A204.1 (cell line): ENCODE measurements around the gene UNKL.

Experiments
- FAIRE-seq: peaks from 2 replicates; lab custom pipeline; 2012; peaks lifted over from hg19 to GRCh38; lab: Jason Lieb, UNC

Gene UNKL

GRCh38 chr16:1323296-1324239, 90.9 kb downstream of the UNKL start:
- FAIRE-seq = no peak

GRCh38 chr16:1322407-1322806, 92.1 kb downstream of the UNKL start:
- no peak for FAIRE-seq

- no peak for FAIRE-seq
Observed at GRCh38 chr16:1320658-1321240, 93.8 kb downstream of the UNKL start.

GRCh38 chr16:1320097-1320496, 94.4 kb downstream of the UNKL start:
- no peak for FAIRE-seq

GRCh38 chr16:1319041-1319440, 95.5 kb downstream of the UNKL start:
- no peak for FAIRE-seq

GRCh38 chr16:1318268-1318545, 96.3 kb downstream of the UNKL start:
- no peak for FAIRE-seq

GRCh38 chr16:1317479-1318267, 96.8 kb downstream of the UNKL start:
- FAIRE-seq = no peak

GRCh38 chr16:1316033-1316405, 98.5 kb downstream of the UNKL start:
- FAIRE-seq = no peak

GRCh38 chr16:1315081-1316032, 99.1 kb downstream of the UNKL start:
- no peak for FAIRE-seq

GRCh38 chr16:1314399-1315068, 100.0 kb downstream of the UNKL start:
- FAIRE-seq = no peak

- FAIRE-seq = no peak
Observed at GRCh38 chr16:1313721-1314369, 100.7 kb downstream of the UNKL start.
